ENCODE measurements around the gene SLC22A16. TPM values are rescaled to one million over a fixed set of nuclear protein-coding genes. Genes with fewer than 3 reads are reported as not detected.

Gene SLC22A16
- total and polyA plus RNA-seq, 4 donors: 0.08 to 22.5 TPM; not detected in 2

DNA sequence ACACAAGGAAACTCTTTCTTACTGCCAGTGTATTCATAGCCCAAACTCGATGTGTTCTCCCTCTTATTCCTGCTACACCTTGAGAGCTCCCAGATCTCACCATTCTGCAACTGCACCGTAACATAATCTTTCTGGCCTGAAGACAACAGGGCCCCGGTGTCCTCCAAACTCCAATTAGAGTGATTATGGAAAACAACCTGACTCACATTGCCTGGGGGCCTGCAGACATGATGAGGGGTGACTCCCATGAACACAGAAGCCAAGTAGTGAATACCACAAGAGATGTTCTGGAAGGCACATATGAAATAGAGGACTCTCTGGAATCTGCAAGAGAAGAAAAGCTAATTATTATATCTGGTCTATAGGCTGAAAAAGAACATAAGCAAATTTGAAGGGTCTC is 19.7 kb downstream of the SLC22A16 start:
- no peak overlapping the region for H3K27ac ChIP-seq (ENCODE audit: low read depth in 1 of 2, low read length in 2 of 2)
- TF ChIP-seq RAD21 (IDR thresholded peaks at IDR 0.05): no peak
- TF ChIP-seq, protein P1, sequence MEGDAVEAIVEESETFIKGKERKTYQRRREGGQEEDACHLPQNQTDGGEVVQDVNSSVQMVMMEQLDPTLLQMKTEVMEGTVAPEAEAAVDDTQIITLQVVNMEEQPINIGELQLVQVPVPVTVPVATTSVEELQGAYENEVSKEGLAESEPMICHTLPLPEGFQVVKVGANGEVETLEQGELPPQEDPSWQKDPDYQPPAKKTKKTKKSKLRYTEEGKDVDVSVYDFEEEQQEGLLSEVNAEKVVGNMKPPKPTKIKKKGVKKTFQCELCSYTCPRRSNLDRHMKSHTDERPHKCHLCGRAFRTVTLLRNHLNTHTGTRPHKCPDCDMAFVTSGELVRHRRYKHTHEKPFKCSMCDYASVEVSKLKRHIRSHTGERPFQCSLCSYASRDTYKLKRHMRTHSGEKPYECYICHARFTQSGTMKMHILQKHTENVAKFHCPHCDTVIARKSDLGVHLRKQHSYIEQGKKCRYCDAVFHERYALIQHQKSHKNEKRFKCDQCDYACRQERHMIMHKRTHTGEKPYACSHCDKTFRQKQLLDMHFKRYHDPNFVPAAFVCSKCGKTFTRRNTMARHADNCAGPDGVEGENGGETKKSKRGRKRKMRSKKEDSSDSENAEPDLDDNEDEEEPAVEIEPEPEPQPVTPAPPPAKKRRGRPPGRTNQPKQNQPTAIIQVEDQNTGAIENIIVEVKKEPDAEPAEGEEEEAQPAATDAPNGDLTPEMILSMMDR (IDR thresholded peaks at IDR 0.05; ENCODE audit: low read depth, low read length, missing input control): no peak
- no peak for DNase-seq (ENCODE audit: low spot score)
- WGBS: 91% methylated on average over 3 of the region's 3 CpGs
- H3K4me3 ChIP-seq (ENCODE audit: low read depth in 1 of 3, low read length in 3 of 3): no peak overlapping the region
- H3K9me3 ChIP-seq (ENCODE audit: control insufficient read depth in 4 of 4, low read length in 3 of 4): peaks cover 0 to 3% (median 0%) of the 10 kb centered on the region in 4 donors
- no peaks in the 10 kb centered on the region for H3K4me1 ChIP-seq (ENCODE audit: control insufficient read depth in 4 of 4, insufficient read depth in 4 of 4, low read length in 3 of 4)
- H3K36me3 ChIP-seq (ENCODE audit: control insufficient read depth in 4 of 4, insufficient read depth in 3 of 4, low read depth in 1 of 4, low read length in 3 of 4): no peaks in the 10 kb centered on the region
- H3K27me3 ChIP-seq (ENCODE audit: control insufficient read depth in 4 of 4, insufficient read depth in 4 of 4, low read length in 3 of 4): no peaks in the 10 kb centered on the region
- no peak overlapping the region for H3K9ac ChIP-seq (ENCODE audit: low read depth in 1 of 2, low read length in 2 of 2)

DNA sequence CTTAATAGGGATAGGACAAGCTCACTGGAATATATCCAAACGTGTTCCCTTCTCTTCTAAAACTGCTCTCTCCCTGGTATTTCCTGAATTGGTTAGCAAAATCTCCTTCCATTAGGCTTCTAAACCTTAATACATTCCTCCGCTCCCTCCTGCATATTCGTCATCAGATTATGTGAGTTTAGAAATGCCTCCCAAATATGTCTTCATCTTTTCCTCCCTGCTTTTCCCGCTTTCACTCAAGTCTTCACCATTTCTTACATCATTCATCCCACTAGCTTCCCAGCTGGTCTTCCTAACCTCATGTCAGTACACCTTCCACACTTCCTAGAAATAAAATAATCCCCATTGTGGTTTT is 26.9 kb downstream of the SLC22A16 start:
- Histone ChIP-seq H3K9me3 (ENCODE audit: control insufficient read depth in 4 of 4, low read length in 3 of 4) (no peaks in the 10 kb centered on the region), H3K27ac (ENCODE audit: low read depth in 1 of 2, low read length in 2 of 2) (no peak overlapping the region), H3K4me1 (ENCODE audit: control insufficient read depth in 4 of 4, insufficient read depth in 4 of 4, low read length in 3 of 4) (no peaks in the 10 kb centered on the region), H3K36me3 (ENCODE audit: control insufficient read depth in 4 of 4, insufficient read depth in 3 of 4, low read depth in 1 of 4, low read length in 3 of 4) (no peaks in the 10 kb centered on the region), H3K27me3 (ENCODE audit: control insufficient read depth in 4 of 4, insufficient read depth in 4 of 4, low read length in 3 of 4) (no peaks in the 10 kb centered on the region), H3K4me3 (ENCODE audit: low read depth in 1 of 3, low read length in 3 of 3) (no peak overlapping the region), H3K9ac (ENCODE audit: low read depth in 1 of 2, low read length in 2 of 2) (no peak overlapping the region)
- no peak for TF ChIP-seq NR2F2 (IDR thresholded peaks at IDR 0.05)
- TF ChIP-seq HNF4G (IDR thresholded peaks at IDR 0.05): no peak
- TF ChIP-seq, protein P2, sequence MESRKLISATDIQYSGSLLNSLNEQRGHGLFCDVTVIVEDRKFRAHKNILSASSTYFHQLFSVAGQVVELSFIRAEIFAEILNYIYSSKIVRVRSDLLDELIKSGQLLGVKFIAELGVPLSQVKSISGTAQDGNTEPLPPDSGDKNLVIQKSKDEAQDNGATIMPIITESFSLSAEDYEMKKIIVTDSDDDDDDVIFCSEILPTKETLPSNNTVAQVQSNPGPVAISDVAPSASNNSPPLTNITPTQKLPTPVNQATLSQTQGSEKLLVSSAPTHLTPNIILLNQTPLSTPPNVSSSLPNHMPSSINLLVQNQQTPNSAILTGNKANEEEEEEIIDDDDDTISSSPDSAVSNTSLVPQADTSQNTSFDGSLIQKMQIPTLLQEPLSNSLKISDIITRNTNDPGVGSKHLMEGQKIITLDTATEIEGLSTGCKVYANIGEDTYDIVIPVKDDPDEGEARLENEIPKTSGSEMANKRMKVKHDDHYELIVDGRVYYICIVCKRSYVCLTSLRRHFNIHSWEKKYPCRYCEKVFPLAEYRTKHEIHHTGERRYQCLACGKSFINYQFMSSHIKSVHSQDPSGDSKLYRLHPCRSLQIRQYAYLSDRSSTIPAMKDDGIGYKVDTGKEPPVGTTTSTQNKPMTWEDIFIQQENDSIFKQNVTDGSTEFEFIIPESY (IDR thresholded peaks at IDR 0.05): no peak
- TF ChIP-seq EGR1 (IDR thresholded peaks at IDR 0.05; ENCODE audit: low read depth in 2 of 2): no peak
- no peak for TF ChIP-seq TAF1 (conservative IDR thresholded peaks at IDR 0.05)
- TF ChIP-seq JUND (IDR thresholded peaks at IDR 0.05): no peak
- TF ChIP-seq, protein P1 (IDR thresholded peaks at IDR 0.05; ENCODE audit: low read depth, low read length, missing input control): no peak
- TF ChIP-seq YY1 (IDR thresholded peaks at IDR 0.05): no peak
- TF ChIP-seq GABPA (IDR thresholded peaks at IDR 0.05 in 1 of 2, conservative IDR thresholded peaks at IDR 0.05 in 1 of 2): no peak
- TF ChIP-seq HNF4A (conservative IDR thresholded peaks at IDR 0.05): no peak
- TF ChIP-seq, protein P3, sequence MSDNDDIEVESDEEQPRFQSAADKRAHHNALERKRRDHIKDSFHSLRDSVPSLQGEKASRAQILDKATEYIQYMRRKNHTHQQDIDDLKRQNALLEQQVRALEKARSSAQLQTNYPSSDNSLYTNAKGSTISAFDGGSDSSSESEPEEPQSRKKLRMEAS (IDR thresholded peaks at IDR 0.05): no peak
- no peak for TF ChIP-seq SP1 (IDR thresholded peaks at IDR 0.05)
- no peak for TF ChIP-seq FOXA1 (IDR thresholded peaks at IDR 0.05)
- no peak for TF ChIP-seq RAD21 (IDR thresholded peaks at IDR 0.05)
- TF ChIP-seq, protein P4, sequence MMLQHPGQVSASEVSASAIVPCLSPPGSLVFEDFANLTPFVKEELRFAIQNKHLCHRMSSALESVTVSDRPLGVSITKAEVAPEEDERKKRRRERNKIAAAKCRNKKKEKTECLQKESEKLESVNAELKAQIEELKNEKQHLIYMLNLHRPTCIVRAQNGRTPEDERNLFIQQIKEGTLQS (IDR thresholded peaks at IDR 0.05): no peak
- TF ChIP-seq RXRA (IDR thresholded peaks at IDR 0.05): no peak
- TF ChIP-seq, protein P5, sequence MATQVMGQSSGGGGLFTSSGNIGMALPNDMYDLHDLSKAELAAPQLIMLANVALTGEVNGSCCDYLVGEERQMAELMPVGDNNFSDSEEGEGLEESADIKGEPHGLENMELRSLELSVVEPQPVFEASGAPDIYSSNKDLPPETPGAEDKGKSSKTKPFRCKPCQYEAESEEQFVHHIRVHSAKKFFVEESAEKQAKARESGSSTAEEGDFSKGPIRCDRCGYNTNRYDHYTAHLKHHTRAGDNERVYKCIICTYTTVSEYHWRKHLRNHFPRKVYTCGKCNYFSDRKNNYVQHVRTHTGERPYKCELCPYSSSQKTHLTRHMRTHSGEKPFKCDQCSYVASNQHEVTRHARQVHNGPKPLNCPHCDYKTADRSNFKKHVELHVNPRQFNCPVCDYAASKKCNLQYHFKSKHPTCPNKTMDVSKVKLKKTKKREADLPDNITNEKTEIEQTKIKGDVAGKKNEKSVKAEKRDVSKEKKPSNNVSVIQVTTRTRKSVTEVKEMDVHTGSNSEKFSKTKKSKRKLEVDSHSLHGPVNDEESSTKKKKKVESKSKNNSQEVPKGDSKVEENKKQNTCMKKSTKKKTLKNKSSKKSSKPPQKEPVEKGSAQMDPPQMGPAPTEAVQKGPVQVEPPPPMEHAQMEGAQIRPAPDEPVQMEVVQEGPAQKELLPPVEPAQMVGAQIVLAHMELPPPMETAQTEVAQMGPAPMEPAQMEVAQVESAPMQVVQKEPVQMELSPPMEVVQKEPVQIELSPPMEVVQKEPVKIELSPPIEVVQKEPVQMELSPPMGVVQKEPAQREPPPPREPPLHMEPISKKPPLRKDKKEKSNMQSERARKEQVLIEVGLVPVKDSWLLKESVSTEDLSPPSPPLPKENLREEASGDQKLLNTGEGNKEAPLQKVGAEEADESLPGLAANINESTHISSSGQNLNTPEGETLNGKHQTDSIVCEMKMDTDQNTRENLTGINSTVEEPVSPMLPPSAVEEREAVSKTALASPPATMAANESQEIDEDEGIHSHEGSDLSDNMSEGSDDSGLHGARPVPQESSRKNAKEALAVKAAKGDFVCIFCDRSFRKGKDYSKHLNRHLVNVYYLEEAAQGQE (IDR thresholded peaks at IDR 0.05): no peak
- WGBS: 87% methylated on average over 4 of the region's 4 CpGs
- no peak for DNase-seq (ENCODE audit: low spot score)
